Peyer's patch (tissue), 4 donors: ENCODE results near the gene ARPC3. TPM values are rescaled to one million over a fixed set of nuclear protein-coding genes. Genes with fewer than 3 reads are reported as not detected.
A peak's percentile ranks its signal among the peaks of the same experiment; 100 is the strongest.

Source experiments
- DNase-seq, 3 donors: peaks; one replicate each; pipeline ENCODE4 v3.0.0-alpha.2; 2017 to 2019
- H3K27ac ChIP-seq, 4 donors: fragments of 200-600 bp; sonication (generic); one replicate each; pipeline ENCODE4 v1.5.1; 2016 to 2019
- H3K27me3 ChIP-seq, 2 donors: fragments of 200-600 bp; sonication (generic); one replicate each; pipeline ENCODE4 v1.5.1; 2019
- H3K36me3 ChIP-seq, 3 donors: fragments of 200-600 bp; sonication (generic); one replicate each; pipeline ENCODE4 v1.5.1; 2016 to 2019
- H3K4me1 ChIP-seq, 4 donors: fragments of 200-600 bp; sonication (generic); one replicate each; pipeline ENCODE4 v1.5.1; 2016 to 2019
- H3K4me3 ChIP-seq, 4 donors: fragments of 200-600 bp; sonication (generic); 1 replicate in 3 of 4; 2 replicates in 1 of 4; pipeline ENCODE4 v1.5.1; 2016 to 2019; ENCODE audit warnings: mild to moderate bottlenecking in 1 of 4
- H3K9me3 ChIP-seq, 4 donors: fragments of 200-600 bp; sonication (generic); one replicate each; pipeline ENCODE4 v1.5.1; 2016 to 2019; ENCODE audit warnings: mild to moderate bottlenecking in 1 of 4
- CTCF ChIP-seq, 6 experiments: fragments of 450-650 bp in 4 of 6; fragments of 200-600 bp in 2 of 6; sonication (generic) in 1 of 6; IDR thresholded peaks; one replicate each; pipeline ENCODE4 v1.5.1; 2017 to 2019; ENCODE audit warnings: antibody characterized with exemption in 6 of 6, mild to moderate bottlenecking in 3 of 6, moderate library complexity in 1 of 6
- POLR2A ChIP-seq, 2 donors: fragments of 450-650 bp; IDR thresholded peaks; one replicate each; pipeline ENCODE4 v1.5.1; 2017; ENCODE audit warnings: antibody characterized with exemption in 2 of 2, mild to moderate bottlenecking in 2 of 2, moderate library complexity in 2 of 2
- small RNA-seq, 2 donors: library from RNA; depleted of rRNA; stranded (forward); fragments of <200 nt; gene quantifications; one replicate each; pipeline ENCODE3, GENCODE V24; 2016
- total RNA-seq, 4 donors: library from RNA; depleted of rRNA; stranded (reverse); fragments of >200 nt; gene quantifications; one replicate each; pipeline ENCODE4 v1.1.0, GENCODE V29; 2016

ARPC3 gene
- total RNA-seq, 4 donors from 2014 or later: 224 to 314 (median 267) TPM

GRCh38 chr12:110403146-110403975, 46.8 kb downstream of the ARPC3 start, which contains the start of gene ANAPC7:
ANAPC7 (minus strand) TSS chr12:110403708; CDS start chr12:110403627, 81 bp downstream.
- DNase-seq: peak; percentile 85 to 95 (median 94)
- peaks cover 0 to 8% (median 0%) of the 10 kb centered on the region in 3 donors for H3K36me3 ChIP-seq
- H3K9me3 ChIP-seq: no peaks in the 10 kb centered on the region
- H3K4me1 ChIP-seq: peaks cover 0 to 9% (median 6%) of the 10 kb centered on the region in 4 donors
- no peaks in the 10 kb centered on the region for H3K27me3 ChIP-seq
- peak; percentile 31 for TF ChIP-seq POLR2A (IDR thresholded peaks at IDR 0.05)
- TF ChIP-seq CTCF (IDR thresholded peaks at IDR 0.05): peak in 3 of 6 experiments; percentile 9 to 45 (median 25)
- peak within 1 kb of the TSS; percentile 84 to 100 (median 93) for H3K4me3 ChIP-seq
- peak within 1 kb of the TSS; percentile 87 to 94 (median 89) for H3K27ac ChIP-seq

Small RNA genes lying within 50 kb of the gene (small RNA-seq; reads per million reads assigned to genes)
- gene RF00278: 0 reads per million in 2 donors

Other genes starting within 250 kb of the ARPC3 start
- 100 to 1,000 TPM; 102 to 239 (median 208) TPM for gene ATP2A2, start 169.1 kb downstream of the ARPC3 start, total RNA-seq
- gene ANAPC7, start 46.6 kb downstream of the ARPC3 start, total RNA-seq: 10 to 100 TPM; 31.6 to 66.0 (median 50.7) TPM
- 10 to 100 TPM in 1 of 4 donors, 1 to 10 TPM in 3; 1.4 to 14.9 (median 3.9) TPM for gene GPN3, start 17.9 kb upstream of the ARPC3 start, total RNA-seq
- 10 to 100 TPM in 1 of 4 donors, 1 to 10 TPM in 3; 1.4 to 13.2 (median 2.6) TPM for gene FAM216A, start 18.5 kb upstream of the ARPC3 start, total RNA-seq
- gene VPS29, start 51.8 kb upstream of the ARPC3 start, total RNA-seq: 100 to 1,000 TPM in 2 of 4 donors, 10 to 100 TPM in 2; 81.1 to 124 (median 106) TPM
- gene RAD9B, start 52.0 kb upstream of the ARPC3 start, total RNA-seq: under 1 TPM in 2 of 4 donors, not detected in 2; 0.40 to 0.83 TPM
- gene PPTC7, start 133.0 kb upstream of the ARPC3 start, total RNA-seq: 10 to 100 TPM; 19.5 to 21.4 (median 20.1) TPM
- 10 to 100 TPM in 2 of 4 donors, 1 to 10 TPM in 2; 9.1 to 53.6 (median 9.7) TPM for gene TCTN1, start 163.8 kb upstream of the ARPC3 start, total RNA-seq
- gene HVCN1, start 238.8 kb upstream of the ARPC3 start, total RNA-seq: 10 to 100 TPM in 1 of 4 donors, 1 to 10 TPM in 3; 2.6 to 16.5 (median 4.7) TPM